WI38 (cell line): Measurements from ENCODE around the gene ZNF414.

Source experiments
- H3K4me3 ChIP-seq: 2 replicates; pipeline ENCODE4 v1.5.1; 2011; ENCODE audit warnings: low read depth, mild to moderate bottlenecking, control low read depth, low read length
- TF ChIP-seq, protein P1 (sequence below): IDR thresholded peaks from 2 replicates; pipeline ENCODE4 v1.5.1; 2012; ENCODE audit warnings: low read depth, mild to moderate bottlenecking, control low read depth, low read length

ZNF414 gene

GRCh38 chr19:8475005-8475404 is 39.0 kb downstream of the ZNF414 start:
- H3K4me3 ChIP-seq = no peak overlapping the region
- TF ChIP-seq, protein P1, sequence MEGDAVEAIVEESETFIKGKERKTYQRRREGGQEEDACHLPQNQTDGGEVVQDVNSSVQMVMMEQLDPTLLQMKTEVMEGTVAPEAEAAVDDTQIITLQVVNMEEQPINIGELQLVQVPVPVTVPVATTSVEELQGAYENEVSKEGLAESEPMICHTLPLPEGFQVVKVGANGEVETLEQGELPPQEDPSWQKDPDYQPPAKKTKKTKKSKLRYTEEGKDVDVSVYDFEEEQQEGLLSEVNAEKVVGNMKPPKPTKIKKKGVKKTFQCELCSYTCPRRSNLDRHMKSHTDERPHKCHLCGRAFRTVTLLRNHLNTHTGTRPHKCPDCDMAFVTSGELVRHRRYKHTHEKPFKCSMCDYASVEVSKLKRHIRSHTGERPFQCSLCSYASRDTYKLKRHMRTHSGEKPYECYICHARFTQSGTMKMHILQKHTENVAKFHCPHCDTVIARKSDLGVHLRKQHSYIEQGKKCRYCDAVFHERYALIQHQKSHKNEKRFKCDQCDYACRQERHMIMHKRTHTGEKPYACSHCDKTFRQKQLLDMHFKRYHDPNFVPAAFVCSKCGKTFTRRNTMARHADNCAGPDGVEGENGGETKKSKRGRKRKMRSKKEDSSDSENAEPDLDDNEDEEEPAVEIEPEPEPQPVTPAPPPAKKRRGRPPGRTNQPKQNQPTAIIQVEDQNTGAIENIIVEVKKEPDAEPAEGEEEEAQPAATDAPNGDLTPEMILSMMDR = no peak

DNA sequence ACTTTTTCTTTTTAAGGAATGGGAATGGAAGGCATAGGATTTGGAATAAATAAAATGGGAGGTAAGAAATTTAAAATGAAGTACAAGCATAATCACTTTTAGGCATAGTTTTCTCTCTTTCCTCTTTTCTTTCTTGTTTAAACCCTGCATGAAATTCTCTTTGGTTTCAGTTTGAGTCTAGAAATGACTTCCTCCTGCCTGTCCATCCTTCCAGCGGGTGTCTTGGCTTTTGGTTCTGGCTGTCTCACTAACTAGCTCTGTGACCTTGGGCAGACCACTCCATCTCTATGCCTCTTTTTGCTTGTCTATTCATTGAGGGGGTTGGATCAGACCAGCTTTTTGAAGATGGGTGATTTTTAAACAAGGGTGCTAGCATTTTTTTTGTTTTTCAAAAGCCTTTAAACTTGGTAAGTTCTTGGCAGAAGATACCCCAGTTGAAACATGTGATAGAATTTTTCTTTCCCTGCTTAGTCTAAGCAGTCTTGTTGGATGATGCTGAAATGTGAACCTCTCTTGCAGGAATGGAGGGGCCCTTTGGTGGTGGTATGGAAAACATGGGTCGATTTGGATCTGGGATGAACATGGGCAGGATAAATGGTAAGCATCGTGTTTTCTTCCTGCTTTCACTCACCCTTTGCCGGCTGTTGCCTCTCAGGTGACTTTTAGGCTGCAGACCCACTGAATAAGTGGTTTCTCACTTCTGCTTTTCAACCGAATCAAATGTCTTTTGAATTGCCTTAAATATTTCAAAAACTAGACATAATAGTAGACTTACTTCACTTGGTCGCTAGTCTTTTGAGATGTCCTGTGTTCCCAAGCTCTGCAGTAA is 40.1 kb downstream of the ZNF414 start:
- TF ChIP-seq, protein P1 = no peak
- H3K4me3 ChIP-seq = no peak overlapping the region

GRCh38 chr19:8469613-8470368 is 44.2 kb downstream of the ZNF414 start:
- H3K4me3 ChIP-seq = no peak overlapping the region
- TF ChIP-seq, protein P1 = no peak

DNA sequence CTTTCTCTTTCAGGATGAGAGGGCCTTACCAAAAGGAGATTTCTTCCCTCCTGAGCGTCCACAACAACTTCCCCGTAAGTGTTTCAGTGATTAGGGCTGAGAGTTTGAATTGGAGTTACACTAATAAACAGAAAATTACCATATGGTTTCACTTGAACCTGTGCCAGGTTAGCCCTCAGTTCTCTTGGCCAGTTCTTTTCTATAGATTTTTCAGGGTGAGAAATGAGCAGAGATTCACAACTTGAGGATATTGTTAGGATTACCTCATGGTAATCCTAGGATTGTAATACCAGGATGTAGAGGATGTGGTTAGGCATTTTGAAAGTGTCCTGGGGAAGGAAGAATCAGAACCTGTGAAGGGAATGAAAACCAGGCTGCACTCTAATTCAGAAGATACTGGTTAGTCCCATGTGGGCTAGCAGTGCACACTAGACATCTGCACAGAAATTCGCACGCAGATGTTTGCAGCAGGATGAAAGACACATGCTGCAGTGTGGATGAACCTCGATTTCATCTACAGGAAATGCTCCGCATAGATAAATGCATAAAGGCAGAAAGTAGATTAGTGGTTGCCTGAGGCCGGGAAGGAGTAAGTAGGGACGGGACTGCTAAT is 45.1 kb downstream of the ZNF414 start:
- H3K4me3 ChIP-seq = no peak overlapping the region
- TF ChIP-seq, protein P1 = no peak

DNA sequence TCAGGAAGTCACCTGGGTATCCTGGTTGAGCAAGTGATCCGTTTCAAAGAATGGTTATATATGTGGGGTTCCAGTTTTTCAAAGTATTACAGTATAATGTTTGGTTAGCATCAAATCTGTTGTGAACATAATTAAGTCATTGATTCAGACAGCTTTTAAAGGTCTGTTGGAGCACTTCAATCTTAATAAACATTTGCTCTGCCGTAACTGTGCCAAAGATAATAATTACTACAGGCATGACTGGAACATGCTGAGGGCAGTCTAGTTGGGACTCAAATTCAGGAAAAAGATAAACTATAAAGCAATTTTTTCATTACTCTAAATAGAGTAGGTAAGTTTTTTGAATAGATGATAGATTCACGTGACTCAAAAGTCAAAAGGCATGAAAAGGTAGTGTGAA is 45.8 kb downstream of the ZNF414 start:
- H3K4me3 ChIP-seq = no peak overlapping the region
- TF ChIP-seq, protein P1 = no peak

DNA sequence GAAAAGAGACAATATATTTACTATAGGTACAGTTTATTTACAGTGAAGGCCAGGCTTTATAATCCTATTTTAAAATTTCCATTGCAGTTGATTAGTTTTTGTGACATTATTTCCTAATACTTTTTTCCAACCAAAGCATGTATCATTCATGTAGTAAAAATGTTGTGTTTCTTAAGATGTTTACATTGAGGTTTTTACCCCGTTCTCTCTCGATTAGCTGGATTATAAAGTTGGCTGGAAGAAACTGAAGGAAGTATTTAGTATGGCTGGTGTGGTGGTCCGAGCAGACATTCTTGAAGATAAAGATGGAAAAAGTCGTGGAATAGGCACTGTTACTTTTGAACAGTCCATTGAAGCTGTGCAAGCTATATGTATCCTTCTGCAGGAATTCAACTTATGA is 47.9 kb downstream of the ZNF414 start:
- no peak overlapping the region for H3K4me3 ChIP-seq
- TF ChIP-seq, protein P1 = no peak
